GM18870 (cell line): ENCODE results near the gene HMGB4.

Source experiments
- ATAC-seq: cut with Tn5 transposase; IDR thresholded peaks from one replicate; pipeline ENCODE4 v1.9.1; 2021; ENCODE audit warnings: moderate library complexity; ENCODE audit not compliant: unreplicated experiment

Gene HMGB4

DNA sequence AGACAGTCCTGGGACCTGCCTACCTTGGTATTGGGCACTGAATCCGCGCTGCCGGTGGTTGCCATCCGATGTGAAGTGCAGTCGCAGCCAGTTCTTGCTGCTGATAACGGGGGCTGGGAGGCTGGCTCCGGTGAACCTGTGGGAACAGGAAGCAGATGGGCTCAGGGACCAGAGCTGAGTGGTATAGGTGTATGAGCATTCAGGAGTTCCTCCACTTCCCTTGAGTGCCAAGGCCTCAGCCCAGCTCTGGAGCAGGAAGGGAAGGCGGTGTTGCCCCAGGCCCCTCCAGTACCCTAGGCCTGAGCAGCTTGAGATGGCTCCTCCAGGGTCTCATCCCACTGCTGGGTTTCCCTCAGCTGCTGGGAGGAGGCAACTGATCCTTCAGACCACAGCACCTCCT lies 17.0 kb upstream of the HMGB4 start:
- no peak for ATAC-seq

- ATAC-seq: no peak
These were observed 15.5 kb upstream of the HMGB4 start for GRCh38 chr1:33848205-33848937.

- no peak for ATAC-seq
These were observed 14.7 kb upstream of the HMGB4 start for GRCh38 chr1:33849211-33849610.

GRCh38 chr1:33850481-33850880 lies 13.4 kb upstream of the HMGB4 start:
- no peak for ATAC-seq

DNA sequence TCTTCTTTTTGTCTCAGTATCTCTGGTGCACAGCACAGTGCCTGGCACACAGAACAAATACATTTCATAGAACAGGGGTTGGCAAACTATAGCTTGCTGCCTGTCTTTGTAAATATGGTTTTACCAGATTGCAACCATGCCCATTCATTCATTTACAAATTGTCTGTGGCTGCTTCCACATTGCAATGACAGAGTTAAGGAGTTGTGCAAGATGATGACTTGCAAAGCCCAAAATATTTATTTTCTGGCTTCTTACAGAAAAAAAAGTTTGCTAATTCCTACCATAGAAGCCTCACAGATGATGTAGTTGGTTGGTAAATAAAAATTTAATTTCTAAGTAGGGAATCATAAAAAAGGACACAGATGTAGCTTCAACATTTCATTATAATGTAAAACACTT lies 11.2 kb upstream of the HMGB4 start:
- ATAC-seq: no peak

DNA sequence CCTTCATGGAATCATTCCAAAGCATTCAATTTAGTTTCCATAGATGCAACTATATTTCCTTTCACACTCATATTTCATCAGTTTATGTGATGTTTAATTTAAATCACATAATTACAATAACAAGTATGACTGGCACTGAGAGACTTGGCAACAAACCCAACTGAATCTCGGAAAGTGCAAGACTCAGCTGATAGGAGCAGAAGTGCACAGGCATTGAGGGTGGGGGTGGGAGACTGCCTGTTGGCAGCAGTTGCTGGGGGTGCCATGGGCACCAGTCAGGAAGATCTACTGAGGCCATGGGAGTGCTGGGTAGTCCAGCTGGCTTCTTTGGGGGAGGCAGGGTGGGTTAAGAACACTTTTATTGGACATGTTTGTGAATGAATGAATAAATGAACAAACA lies 10.4 kb upstream of the HMGB4 start:
- ATAC-seq: no peak

- no peak for ATAC-seq
These were observed 9.8 kb upstream of the HMGB4 start for GRCh38 chr1:33854091-33854490.

GRCh38 chr1:33860671-33861070 lies 3.2 kb upstream of the HMGB4 start:
- ATAC-seq: no peak

GRCh38 chr1:33864460-33865389 lies 846 bp downstream of the HMGB4 start:
- ATAC-seq: no peak

DNA sequence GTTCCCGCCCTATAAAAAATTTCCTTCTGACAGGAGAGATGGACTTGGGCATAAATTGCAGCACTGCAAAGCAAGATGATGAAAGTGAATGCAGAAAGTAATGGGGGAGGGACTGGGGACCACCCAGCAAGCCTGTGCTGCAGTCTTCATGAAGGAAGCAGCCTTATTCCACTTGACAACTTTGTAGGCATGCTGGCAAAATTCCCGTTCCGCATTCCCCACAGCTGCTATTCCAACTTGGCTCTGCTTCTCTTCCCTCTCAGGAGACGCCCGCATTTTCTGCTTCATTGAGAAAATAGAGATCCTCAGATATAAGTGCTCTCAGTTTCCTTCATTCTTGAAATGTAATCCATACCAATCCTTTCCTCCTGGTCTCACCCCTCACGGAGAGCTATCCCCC lies 2.4 kb downstream of the HMGB4 start:
- ATAC-seq: no peak

DNA sequence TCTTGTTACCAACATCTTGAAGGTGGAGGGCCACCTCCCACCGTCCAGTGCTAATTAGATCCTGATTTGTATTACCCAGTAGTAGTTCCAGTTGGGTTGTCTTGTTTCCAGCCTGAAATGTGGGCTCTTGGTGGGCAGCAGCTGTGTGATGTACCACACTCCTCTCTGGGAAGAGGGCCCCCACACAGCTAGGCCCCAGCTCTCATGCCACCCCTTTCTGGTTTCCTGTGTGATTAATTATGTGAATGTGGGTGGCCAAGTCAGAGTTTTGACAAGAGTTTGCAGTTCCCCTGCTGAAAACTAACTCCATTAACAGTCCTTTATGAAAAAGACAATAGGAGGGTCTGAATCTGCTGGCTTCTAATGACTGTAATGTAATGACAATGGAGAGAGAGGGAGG lies 3.8 kb downstream of the HMGB4 start:
- no peak for ATAC-seq

- no peak for ATAC-seq
These were observed 8.4 kb downstream of the HMGB4 start for GRCh38 chr1:33872275-33872674.

GRCh38 chr1:33872683-33873082 lies 8.8 kb downstream of the HMGB4 start:
- no peak for ATAC-seq

GRCh38 chr1:33874636-33875035 lies 10.8 kb downstream of the HMGB4 start:
- ATAC-seq: no peak

DNA sequence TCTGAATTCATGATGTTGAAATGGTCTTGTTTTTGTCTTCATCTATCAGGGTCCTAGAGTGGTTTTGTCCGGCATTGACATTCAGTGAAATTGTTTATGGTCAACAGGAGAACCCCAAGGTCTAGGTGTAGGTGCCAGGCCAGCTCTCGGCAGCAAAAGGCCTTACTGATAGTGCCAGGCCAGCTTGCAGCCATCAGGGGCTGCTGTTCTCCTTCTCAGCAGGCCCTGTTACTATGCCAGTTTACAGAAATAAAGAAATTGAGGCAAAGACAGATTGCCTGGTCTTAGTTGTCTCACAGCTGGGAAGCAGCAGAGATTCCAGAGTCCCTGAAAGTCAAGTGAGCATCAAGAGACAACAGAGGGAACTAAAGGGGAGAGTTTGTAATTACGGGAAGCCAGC lies 12.0 kb downstream of the HMGB4 start:
- no peak for ATAC-seq

DNA sequence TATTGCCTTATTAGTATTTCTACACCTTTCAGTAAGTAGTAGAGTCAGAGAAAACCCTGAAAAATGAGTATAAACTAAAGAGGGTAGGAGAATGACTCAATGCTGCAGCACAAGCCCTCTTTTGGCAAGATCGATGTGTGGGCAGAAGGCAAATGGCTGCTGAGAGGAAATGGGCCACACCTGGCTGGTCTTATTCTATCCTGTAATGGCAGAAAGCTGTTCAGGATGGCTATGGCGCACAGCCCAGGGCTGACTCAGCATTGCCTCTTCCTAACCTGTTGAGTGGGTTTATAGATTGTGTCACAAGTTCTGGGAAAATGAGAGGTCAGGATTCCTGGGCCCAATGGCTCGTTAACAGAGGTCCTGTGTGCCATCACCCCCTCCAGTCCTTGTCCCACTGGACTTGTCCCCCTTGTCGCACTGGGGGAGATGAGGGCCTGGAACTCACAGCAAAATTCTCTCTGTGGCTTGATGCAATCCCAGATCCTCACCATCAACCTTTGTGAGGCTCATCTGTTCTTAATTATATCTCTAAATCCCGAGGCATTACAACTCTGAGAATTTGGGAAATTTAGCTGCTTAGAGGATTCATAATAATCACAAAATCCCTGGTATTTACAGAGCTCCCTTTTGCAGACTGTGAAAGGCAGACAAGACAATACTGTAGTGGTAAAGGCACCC lies 13.2 kb downstream of the HMGB4 start:
- no peak for ATAC-seq

- no peak for ATAC-seq
These were observed 14.5 kb downstream of the HMGB4 start for GRCh38 chr1:33878392-33878791.

DNA sequence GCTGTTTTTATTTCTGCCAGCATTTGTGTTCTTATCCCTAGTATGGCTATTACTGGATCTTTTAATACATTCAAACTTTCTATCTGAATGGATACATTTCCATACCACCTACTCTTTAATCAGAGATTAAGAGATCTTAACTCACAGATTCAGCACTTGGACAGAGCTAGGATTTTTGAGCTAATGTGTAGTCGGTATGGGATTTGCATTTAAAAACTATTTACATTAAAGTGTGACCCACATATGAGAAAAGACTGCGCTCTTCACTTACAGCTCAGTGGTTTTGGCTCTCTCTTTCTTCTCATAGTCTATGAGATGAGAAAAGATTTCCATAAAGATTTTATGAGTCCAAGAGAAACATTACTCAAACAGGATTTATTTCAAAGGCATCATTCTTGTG lies 16.4 kb downstream of the HMGB4 start:
- ATAC-seq: no peak

- ATAC-seq: no peak
These were observed 22.6 kb downstream of the HMGB4 start for GRCh38 chr1:33886496-33886895.

DNA sequence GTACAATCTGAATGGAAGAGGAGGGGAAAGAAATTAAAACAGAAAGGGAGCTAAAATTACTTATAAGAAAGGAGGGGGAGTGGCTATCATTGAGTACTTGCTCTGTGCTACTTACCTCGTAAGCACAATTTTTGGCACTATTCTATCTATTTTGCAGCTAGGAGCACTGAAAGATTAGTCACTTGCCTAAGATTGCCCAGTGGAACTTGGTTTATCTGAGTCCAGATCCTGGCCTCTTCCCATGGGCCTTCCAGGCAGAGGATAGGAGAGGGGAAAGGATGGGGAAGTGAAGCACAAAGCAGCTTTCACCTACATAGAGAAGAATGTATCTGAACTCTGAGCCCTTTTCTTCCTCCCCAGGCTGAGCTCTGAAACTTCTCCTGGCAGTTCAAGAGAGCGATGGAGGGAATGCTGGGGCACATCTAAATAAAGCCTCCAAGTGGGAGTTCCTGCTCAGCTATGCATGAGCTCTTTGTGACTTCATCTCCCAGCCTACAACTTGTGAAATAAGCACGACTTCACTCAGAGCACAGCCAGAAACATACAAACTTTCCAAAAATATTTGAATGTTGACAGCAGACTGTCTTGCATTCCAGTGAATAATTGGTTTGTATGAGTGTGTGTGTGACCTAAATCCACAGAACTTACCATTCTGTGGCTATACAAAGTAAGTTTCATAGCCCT lies 29.4 kb downstream of the HMGB4 start:
- ATAC-seq: no peak

GRCh38 chr1:33895396-33895795 lies 31.5 kb downstream of the HMGB4 start:
- ATAC-seq: no peak
